ENCODE results near the gene RADIL.
"Not testable (repeated sequence)": the region's sequence is repeated elsewhere in the genome, so short reads cannot be mapped to it uniquely, and the experiment has no call there.

DNA sequence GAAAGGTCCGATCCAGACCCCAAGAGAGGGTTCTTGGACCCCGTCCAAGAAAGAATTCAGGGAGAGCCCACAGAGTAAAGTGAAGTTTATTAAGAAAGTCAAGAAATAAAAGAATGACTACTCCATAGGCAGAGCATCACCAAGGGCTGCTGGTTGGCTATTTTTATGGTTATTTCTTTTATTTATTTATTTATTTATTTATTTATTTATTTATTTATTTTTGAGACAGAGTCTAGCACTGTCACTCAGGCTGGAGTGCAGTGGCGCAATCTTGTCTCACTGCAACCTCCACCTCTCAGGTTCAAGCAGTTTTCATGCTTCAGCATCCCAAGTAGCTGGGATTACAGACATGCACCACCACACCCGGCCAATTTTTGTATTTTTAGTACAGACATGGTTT, 9.7 kb upstream of the RADIL start:
- TF ChIP-seq, protein P1, sequence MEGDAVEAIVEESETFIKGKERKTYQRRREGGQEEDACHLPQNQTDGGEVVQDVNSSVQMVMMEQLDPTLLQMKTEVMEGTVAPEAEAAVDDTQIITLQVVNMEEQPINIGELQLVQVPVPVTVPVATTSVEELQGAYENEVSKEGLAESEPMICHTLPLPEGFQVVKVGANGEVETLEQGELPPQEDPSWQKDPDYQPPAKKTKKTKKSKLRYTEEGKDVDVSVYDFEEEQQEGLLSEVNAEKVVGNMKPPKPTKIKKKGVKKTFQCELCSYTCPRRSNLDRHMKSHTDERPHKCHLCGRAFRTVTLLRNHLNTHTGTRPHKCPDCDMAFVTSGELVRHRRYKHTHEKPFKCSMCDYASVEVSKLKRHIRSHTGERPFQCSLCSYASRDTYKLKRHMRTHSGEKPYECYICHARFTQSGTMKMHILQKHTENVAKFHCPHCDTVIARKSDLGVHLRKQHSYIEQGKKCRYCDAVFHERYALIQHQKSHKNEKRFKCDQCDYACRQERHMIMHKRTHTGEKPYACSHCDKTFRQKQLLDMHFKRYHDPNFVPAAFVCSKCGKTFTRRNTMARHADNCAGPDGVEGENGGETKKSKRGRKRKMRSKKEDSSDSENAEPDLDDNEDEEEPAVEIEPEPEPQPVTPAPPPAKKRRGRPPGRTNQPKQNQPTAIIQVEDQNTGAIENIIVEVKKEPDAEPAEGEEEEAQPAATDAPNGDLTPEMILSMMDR (IDR thresholded peaks at IDR 0.05) = not testable (repeated sequence)
- not testable (repeated sequence) for TF ChIP-seq EZH2 (IDR thresholded peaks at IDR 0.05; ENCODE audit: borderline replicate concordance, insufficient read depth, low read depth, low read length, poor library complexity, severe bottlenecking)
